GM21381 (cell line): ENCODE data around the gene PSMA7.

Experiments
- ATAC-seq: cut with Tn5 transposase; IDR thresholded peaks from one replicate; pipeline ENCODE4 v1.9.1; 2021; ENCODE audit warnings: mild to moderate bottlenecking, moderate library complexity; ENCODE audit not compliant: unreplicated experiment

PSMA7 gene

DNA sequence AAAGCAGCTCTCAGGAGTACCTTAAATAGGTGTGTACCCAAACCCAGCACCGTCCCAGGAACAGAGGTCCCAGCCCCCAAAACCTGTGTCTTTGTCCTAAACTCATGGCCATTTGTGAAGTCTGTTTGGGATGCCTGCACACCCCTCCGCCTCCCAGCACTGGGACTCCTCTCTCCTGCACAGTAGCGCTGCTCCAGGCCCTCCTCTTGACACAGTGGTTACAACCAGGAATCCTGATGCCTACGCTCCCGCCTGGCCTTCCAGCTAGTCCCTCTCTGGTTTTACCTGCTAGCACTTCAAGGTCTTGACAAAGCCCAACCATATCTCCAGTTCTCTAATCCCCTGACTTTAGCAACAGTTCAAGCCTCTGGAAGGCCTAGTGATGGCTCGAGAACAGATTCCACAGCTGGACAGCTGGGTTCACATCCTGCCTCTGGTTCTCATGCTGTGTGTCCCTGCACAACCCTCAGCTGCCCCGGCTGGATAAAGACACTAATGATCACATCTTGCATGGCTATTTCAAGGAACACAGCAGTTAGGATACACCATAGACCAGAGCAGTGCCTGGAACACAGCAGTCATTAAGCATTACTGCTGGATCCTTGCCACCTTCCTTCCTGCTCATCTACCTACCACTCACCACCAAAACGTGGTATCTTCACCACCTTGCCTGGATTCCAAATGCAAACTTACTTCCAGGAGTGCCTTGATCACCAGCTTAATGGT, 5.6 kb downstream of the PSMA7 start:
- no peak for ATAC-seq

DNA sequence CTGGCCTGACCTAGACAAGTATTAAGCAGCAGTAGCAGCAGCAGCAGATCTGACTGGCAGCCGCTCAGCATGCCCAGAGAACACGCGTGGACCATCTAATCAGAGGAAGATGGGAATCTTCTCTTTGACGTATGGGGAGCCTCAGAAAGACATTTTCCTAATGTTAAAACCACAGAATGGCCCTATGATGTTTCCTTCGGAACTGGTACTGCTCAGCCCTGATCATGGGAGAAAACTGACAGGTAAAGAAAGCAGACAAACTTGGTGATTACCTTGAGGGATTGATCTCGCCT, 6.2 kb downstream of the PSMA7 start:
- ATAC-seq: no peak

DNA sequence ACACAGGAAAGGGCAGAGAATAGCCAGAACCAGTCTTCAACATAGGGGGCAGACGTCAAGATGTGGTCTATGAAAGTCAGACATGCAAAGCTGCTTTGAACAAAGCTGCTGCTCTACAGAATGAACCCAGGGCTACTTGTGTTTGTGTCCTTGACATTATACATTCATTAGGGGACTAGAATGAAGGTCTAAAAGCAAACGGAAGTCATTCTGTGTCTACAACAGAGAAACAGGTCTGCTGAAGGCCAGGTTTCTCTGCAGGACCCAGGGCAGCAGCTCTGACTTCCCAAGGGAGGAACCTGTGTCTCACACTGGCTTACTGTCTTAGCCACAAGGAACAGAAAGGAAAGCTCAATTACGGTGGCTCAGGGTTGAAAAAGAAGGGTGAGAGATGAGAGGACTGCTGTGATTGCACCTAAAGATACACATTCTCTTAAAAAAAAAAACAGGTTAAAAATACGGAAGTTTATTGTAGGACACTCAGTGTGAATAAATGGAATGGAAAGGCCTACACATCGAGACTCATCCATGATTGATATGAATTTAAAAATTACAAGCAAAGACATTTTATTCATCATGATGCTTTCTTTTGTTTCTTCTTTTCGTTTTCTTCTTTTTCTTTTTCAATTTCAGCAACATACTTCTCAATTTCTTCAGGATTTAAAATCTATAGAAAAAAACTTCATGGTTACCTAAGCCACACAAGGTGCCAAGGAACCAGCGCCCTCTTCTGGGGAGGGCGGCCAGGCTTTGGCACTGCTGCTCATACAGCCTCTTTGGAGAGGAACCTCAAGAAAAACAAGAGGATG, 6.7 kb downstream of the PSMA7 start:
- no peak for ATAC-seq

DNA sequence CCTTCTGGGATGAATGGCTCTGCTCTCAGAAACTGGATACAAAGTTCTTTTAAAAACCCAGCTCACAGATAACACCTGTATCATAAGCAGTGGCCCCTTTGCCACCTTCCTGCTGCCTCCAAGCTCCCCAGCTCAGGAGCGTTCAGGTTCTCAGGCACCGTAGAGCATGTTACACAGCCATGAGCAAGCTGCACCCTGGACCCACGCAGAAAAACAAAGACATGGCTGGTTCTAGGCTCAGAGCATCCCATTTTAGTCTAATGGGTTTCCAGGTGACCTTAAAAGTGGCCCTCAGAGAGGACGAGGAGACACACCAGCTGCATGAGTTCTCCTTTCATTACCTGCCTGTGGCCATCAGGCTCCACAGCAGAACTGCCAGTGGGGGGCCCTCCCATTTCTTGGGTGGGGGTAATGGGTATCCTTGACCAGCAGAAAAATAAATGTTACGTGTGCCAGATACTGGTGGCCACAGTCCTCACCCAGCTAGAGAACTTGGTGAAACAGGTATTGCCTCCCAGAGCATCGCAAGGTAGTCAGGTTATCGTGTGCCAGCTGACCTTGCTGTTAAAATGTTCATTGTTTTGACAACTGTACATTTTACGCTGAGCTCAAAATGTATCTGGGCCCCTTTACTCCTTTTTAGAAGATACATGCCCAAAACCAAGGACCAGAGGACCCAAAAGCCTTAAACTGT, 7.5 kb downstream of the PSMA7 start:
- ATAC-seq: no peak

DNA sequence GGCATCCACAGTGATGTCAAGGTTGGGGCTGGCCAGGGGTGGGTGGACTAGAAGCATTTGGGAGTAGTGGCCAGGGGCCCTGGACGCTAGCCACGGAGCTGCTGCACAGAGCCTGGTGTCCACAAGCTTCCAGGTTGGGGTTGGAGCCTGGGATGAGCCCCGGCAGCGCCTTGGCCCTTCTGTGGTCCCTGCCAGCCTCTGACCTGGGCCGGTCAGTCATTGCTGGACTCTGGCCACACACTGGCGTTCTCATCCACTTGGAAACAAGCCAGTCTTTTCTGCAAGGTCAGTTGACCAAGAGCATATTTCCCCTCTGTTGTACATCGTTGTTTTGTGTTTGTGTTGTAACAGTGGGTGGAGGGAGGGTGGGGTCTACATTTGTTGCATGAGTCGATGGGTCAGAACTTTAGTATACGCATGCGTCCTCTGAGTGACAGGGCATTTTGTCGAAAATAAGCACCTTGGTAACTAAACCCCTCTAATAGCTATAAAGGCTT, 8.4 kb downstream of the PSMA7 start:
- no peak for ATAC-seq

DNA sequence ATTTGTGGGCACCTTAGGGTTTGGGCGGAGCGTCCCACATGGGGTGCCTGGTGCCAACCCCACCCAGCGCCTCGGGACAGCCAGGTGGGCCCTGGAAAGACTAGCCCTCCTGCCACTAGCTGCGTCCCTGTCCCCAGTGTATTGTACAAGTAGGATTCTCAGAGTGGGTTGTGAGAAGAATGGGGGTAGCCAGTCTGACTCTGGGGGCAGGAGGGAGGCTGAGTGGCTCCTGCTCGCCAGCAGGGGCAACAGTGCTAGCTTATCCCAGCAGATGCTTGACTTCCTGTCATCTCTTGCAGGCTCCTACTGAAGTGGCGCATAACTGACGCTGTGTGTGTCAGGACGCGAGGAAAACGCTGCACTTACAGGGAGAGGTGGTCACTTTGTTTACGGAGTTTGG, 9.3 kb downstream of the PSMA7 start:
- ATAC-seq: no peak

DNA sequence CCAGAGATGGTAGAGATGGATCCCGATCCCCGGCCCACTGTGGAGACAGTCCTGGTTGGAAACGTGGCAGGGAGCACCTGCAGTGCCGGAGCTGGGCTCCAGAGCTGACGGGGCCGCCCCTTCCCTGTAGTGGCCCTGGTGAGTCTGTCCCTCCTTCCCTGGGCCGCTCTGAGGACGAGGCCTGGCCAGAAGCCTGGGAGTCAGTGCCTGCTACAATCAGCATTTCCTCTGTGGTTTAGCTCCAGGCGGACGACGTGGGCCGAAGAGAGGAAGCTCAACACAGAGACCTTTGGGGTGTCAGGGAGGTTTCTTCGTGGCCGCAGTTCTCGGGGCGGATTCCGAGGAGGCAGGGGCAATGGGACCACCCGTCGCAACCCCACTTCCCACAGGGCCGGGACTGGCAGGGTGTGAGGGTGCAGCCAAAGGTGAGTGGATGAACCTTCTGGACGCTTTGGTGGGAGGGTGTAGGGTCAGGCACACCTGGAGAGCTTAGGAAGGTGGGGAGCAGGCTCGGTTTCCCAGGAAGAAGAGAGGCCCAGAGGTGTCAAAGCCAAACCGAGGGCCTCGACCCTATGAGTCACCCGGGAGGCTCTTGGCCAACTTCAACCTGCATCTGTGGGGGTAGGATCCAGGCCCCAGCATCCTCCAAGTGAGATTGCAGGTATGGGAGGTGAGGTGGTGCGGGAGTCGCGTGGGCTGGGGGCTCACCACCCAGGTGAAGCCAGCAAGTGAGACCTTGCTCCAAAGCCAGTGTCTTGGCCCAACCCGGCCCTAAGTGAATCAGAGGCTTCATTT, 9.9 kb downstream of the PSMA7 start:
- no peak for ATAC-seq

DNA sequence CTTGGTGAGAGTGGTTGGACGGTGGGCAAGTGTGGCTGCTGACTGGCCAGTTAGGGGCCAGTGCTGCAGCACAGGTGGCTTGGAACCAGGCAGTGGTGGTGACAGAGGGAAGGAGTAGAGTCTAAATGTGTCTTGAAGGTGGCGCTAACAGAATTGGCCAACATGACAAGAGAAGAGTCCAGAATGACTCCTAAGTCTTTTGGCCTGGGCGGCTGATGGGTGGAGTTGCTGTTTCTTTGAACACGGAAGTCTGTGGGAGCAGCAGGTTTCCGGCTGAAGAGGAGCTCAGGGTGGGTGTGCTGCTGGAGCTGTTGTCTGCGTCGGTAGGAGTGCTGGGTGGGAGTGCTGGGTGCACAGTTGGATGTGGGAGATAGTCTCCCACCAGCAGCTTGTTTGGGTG, 10.8 kb downstream of the PSMA7 start:
- no peak for ATAC-seq

DNA sequence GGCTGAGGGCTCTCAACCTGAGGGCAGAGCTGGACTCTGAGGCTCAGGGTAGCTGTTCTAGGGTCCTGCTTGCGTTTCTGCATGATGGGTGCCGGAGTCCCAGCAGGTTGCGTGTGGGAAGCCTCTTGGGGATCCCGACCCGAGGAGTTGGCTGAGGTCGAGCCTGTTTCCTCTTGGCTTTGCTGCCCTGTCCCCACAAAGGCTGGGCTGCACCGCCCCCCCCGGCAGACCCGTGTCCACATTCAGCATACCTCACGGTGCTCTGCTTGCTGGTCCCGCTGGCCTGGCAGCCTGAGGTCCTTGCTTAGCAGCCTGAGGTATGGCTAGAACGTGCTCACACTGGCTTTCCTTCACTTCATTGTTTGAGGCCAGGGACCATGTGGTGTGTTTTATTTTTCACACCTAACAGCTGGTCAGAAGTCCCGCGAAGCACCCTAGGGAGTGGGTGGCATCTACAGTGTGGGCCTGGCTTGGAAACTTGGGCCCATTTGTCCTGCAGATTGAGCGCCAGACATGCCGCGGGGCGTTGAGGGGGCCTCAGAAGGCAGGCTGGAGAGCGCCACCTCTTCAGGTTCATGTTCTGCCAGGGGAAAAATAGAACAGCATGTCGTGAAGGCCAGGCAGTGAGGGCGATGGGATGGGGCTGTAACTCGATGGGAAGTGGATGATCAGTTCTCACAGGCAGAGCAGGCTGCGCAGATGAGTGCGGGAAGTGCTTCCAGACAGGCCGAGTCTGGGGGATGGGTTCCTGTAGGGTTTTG, 11.5 kb downstream of the PSMA7 start:
- ATAC-seq: no peak

DNA sequence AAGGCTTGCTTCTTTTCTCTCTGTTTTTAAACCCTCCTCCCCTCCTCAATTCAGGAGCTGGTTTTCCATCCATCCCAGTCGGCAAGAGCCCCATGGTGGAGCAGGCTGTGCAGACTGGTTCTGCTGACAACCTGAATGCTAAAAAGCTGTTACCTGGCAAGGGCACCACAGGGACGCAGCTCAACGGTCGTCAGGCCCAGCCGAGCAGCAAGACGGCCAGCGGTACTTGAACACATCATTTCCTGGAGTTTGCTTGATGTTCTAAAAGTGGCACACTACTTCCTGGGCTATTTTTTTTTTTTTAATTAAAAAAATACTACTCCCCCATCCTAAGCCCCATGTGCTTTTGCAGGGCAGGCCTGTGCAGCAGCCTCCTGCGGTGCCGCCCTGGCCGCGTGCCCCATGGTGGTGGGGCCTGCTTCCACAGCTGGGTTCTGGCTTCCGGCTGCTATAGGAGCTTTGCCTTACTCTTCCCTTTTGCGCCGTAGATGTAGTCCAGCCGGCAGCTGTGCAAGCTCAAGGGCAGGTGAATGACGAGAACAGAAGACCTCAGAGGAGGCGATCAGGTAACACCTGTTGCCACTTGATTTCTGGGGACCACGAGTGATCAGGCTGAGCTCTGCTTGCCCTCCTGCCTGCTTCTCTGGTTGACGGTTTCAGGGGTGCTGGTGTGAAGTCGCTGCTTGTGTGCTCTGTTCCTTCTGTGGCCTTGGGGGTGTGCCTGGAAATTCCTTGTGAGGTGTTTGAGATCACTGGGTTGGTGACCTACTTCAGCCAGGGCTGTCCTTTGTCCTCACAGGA, 13.3 kb downstream of the PSMA7 start:
- no peak for ATAC-seq

DNA sequence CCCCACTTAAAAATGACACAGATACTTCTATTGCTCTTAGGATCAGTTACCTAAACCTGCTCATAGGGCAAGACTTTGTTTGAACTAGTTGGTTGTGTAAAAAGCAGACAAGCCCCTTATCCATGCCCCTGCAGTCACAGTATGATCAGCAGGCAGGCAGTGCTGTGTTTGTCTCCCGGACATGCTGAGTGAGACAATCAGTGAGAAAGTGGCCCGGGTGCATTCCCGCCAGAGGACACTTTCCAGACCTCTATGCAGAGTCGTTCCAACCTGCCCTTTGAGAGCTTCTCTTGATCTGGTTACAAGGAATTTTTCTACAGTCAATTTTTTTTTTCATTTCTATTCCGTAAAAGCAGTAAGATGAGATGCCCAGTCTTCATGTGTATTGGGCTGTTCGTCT, 14.7 kb downstream of the PSMA7 start:
- no peak for ATAC-seq

DNA sequence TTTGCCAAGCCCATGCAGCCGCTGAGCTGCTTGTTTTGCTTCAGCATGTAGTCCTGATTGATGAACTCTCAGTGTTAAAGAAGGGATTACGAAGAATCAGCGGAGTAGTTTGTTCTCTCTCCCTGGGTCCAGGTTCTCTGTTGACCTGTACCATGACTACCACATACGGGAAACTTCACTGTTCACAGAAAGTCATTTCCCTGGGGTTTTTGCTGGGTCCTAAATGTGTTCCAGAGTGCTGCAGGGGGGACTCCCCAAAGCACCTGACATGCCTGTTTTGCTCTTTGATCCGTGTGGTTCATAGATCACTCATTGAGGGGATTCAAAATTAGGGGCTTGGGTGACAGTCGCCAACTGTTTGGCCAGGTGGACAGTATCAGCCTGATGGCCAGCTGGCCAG, 15.4 kb downstream of the PSMA7 start:
- ATAC-seq: no peak

DNA sequence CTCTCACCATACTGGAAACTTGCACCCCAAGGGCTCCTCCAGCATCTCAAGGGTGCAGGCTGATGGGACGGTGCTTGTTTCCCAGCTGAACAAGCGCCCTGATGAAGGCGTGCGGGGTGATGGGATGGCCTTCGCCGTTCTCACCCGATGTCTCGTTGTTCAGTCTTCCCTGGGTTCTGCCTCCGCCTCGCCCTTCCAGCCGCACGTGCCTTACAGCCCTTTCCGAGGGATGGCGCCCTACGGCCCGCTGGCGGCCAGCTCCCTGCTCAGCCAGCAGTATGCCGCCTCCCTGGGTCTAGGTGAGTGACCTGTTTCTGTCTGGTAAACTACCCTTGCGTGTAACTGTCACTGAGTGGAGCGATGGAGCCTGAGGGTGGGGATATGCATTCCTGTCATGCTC, 17.1 kb downstream of the PSMA7 start:
- ATAC-seq: no peak

DNA sequence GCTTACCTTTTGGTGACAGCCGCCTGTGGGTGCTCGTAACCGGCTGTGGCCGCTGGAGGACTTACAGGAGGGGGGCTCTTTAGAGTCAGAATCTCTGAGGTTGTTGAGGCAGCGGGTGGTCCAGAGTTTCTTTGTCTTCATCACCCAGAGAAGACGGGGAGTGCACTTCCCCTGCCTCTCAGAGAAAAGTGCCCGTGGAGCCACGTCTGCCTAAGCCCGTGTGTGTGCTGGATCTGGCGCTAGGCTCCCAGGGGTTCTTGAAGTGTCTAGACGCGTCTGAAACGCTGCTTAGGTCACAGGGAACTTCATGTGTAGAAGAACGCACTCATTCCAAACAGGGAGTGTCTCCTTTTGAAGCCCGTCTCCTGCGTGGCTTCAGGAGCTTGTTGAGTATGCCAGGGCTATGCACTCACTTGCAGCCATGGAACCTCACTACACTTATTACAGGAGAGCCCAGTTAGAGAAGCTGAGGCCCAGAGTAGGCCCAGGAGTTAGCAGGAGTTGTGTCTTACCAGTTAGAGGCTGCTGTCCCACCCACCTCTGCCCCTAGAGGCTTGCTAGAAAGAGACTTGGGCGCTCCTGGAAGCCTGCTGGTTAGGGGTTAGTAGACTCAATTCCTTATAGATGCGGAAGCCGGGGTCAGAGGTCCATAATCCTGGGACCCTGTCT, 19.6 kb downstream of the PSMA7 start:
- ATAC-seq: no peak

DNA sequence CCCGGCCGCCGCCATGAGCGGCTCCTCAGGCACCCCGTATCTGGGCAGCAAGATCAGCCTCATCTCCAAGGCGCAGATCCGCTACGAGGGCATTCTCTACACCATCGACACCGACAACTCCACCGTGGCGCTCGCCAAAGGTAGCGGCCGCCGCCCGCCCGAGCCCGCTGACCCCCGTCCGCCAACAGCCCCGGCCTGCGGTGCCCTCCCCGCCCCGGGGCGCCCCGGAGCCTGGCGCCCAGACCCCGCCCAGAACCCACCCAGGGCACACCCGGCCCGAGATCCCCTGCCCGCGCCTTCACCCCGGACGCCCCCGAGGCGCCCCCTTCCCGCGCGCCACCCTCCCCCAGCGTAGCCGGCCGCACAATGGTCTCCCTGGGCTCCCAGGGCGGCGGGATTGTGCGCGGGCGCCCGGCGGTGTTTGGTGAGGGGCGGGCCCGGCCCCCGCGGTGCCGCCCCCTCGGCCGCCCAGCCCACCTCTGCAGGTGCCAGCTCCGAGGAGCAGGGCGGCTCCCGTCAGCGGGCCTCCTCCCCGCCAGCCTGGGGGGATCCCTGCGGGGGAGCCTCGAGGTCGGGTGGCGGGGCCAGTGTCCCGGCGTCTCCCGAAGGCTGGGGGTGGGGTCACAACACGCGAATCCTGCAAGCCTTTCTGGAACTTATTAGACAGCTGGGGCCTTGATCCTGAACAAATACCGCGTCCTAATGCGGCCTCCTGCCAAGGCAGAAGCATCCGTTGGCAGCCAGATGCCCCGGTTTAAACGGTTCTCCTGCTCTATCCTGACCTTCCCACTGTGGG, 20.3 kb downstream of the PSMA7 start:
- peak; percentile 13 for ATAC-seq

DNA sequence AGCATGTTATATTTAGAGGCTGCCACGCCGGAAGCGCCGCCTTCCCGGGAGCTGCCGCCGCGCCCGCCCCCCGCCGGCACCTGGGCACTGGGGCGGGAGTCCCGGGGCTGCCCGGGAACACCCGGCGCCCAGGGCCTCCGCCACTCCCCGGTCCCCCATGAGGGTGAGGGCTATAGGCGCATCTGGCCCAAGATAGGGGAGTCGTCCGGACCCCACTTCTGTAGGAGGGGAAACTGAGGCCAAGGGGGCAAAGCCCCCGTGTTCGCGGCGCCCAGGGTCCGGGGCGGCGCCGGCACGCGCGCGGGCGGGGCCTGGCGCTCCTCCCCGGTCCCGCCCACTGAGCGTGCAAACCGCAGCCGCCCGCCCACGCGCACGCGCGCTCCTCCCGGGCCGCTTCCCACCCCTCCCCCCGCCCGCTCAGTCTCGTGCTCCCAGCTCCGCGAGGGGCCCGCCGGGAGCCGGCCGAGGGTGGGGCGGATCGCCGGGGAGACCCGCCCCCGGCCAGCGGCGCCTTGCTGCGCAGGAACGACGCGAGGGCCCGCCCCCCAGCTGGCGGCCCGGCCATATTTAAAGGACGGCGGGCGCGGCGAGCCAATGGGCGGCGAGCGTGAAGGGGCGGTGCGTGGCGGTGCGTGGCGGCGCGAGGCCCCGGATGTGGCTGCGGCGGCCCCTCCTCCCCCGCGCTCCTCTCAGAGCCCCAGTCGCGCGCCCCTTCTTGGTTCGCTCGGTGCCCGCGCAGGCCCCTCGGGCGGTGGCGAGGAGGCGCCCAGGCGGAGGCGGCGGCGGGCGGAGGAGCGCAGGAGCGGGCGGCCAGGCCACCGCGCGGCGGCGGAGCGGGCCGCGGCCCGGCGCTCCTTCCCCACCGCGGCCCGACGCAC, 21.2 kb downstream of the PSMA7 start, which contains the start of gene LSM14B:
TSS of gene LSM14B (plus strand) at position 700 of the 878 bp plus-strand sequence. CDS start 192 bp downstream, outside the sequence.
- peak; percentile 74 for ATAC-seq
